GM13976 (cell line): ENCODE measurements around the gene CCL17.

Experiments used
- DNase-seq: peaks from one replicate; pipeline ENCODE4 v3.0.0; 2012; ENCODE audit warnings: low spot score
- in situ Hi-C: fragments of 300-500 bp; cut with MboI; formaldehyde crosslinking; loops from one replicate; pipeline ENCODE4 v1.12.0; 2022; ENCODE audit warnings: low sequenced_read_pairs, mixed read lengths, inconsistent platforms; ENCODE audit not compliant: unreplicated experiment
- TF ChIP-seq, protein P1 (sequence below): IDR thresholded peaks from 2 replicates; pipeline ENCODE4 v1.5.1; 2012; ENCODE audit warnings: borderline replicate concordance, mild to moderate bottlenecking; ENCODE audit not compliant: insufficient read depth; ENCODE audit errors: extremely low read depth, missing control alignments, control extremely low read depth

CCL17 gene

DNA sequence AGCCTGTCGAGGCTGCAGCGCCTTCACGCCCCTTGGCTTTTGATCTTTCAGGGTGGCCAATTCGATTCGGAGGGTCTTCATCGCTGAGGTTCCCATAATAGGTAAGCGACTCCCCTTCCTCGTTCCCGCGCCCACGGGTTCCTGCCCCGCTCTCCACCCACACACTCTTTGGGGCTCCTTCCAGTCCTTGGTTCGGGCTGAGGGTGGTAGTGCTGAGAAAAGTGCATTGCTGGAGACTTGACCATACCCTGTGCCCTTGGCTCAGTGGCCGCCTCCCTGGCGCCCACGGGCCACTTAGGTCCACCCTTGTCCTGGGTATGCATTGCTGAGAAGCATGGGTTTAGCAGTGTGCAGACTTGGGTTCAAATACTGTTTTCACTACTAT, 58.4 kb downstream of the CCL17 start:
- in situ Hi-C loops: no loop called here
- TF ChIP-seq, protein P1, sequence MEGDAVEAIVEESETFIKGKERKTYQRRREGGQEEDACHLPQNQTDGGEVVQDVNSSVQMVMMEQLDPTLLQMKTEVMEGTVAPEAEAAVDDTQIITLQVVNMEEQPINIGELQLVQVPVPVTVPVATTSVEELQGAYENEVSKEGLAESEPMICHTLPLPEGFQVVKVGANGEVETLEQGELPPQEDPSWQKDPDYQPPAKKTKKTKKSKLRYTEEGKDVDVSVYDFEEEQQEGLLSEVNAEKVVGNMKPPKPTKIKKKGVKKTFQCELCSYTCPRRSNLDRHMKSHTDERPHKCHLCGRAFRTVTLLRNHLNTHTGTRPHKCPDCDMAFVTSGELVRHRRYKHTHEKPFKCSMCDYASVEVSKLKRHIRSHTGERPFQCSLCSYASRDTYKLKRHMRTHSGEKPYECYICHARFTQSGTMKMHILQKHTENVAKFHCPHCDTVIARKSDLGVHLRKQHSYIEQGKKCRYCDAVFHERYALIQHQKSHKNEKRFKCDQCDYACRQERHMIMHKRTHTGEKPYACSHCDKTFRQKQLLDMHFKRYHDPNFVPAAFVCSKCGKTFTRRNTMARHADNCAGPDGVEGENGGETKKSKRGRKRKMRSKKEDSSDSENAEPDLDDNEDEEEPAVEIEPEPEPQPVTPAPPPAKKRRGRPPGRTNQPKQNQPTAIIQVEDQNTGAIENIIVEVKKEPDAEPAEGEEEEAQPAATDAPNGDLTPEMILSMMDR: no peak
- DNase-seq: no peak

DNA sequence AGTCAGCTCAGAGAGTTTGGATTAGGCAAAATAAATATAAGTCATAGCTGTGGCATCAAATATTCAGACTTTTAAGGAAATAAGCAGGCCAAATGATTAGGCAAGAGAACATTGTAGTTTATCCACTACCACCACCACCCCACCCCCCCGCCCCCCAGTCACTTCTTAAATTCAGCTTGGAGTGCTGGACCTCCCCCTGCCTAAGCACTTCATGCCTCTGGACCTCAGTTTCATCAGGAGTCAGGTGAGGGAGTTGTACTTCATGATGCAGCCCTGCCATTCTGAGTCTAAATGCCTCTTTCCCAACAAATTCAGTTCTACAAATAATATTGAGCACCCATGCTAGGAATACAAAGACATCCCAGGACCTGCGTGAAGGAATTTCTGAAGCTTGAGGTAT, 60.0 kb downstream of the CCL17 start:
- DNase-seq: no peak
- in situ Hi-C loops: no loop called here
- TF ChIP-seq, protein P1: no peak
